HG03354 (cell line): ENCODE measurements around the gene TSC2.
"Not testable (repeated sequence)": the region's sequence is repeated elsewhere in the genome, so short reads cannot be mapped to it uniquely, and the experiment has no call there.

Experiments
- ATAC-seq: cut with Tn5 transposase; IDR thresholded peaks from one replicate; pipeline ENCODE4 v1.9.1; 2021; ENCODE audit warnings: mild to moderate bottlenecking; ENCODE audit not compliant: unreplicated experiment, poor library complexity, severe bottlenecking

The TSC2 gene

GRCh38 chr16:2093793-2094192 is 46.0 kb downstream of the TSC2 start:
- ATAC-seq, result no peak

GRCh38 chr16:2095315-2095853 is 47.6 kb downstream of the TSC2 start:
- ATAC-seq, result no peak

GRCh38 chr16:2095918-2096582 is 48.3 kb downstream of the TSC2 start:
- no peak for ATAC-seq

GRCh38 chr16:2096853-2097595 is 49.2 kb downstream of the TSC2 start:
- no peak for ATAC-seq

GRCh38 chr16:2097689-2098088 is 49.9 kb downstream of the TSC2 start:
- ATAC-seq, result not testable (repeated sequence)

GRCh38 chr16:2101581-2101980 is 53.8 kb downstream of the TSC2 start:
- ATAC-seq, result not testable (repeated sequence)

- no peak for ATAC-seq
Measured at GRCh38 chr16:2102471-2102870, 54.7 kb downstream of the TSC2 start.

- ATAC-seq, result not testable (repeated sequence)
Measured at GRCh38 chr16:2104464-2104863, 56.7 kb downstream of the TSC2 start.

- ATAC-seq, result not testable (repeated sequence)
Measured at GRCh38 chr16:2105291-2105690, 57.5 kb downstream of the TSC2 start.

GRCh38 chr16:2105769-2106168 is 58.0 kb downstream of the TSC2 start:
- ATAC-seq, result not testable (repeated sequence)

- ATAC-seq, result not testable (repeated sequence)
Measured at GRCh38 chr16:2106211-2106610, 58.4 kb downstream of the TSC2 start.

GRCh38 chr16:2107121-2107790 is 59.5 kb downstream of the TSC2 start:
- not testable (repeated sequence) for ATAC-seq

GRCh38 chr16:2107791-2108125 is 60.0 kb downstream of the TSC2 start:
- ATAC-seq, result not testable (repeated sequence)

GRCh38 chr16:2108446-2109270 is 60.9 kb downstream of the TSC2 start:
- not testable (repeated sequence) for ATAC-seq

GRCh38 chr16:2109271-2109580 is 61.4 kb downstream of the TSC2 start:
- ATAC-seq, result not testable (repeated sequence)

- ATAC-seq, result not testable (repeated sequence)
Measured at GRCh38 chr16:2109872-2110271, 62.1 kb downstream of the TSC2 start.

- not testable (repeated sequence) for ATAC-seq
Measured at GRCh38 chr16:2110332-2111008, 62.7 kb downstream of the TSC2 start.

GRCh38 chr16:2111009-2111353 is 63.2 kb downstream of the TSC2 start:
- not testable (repeated sequence) for ATAC-seq
